HepG2 (cell line): Measurements from ENCODE around the gene SLBP. TPM values are rescaled to one million over a fixed set of nuclear protein-coding genes. Genes with fewer than 3 reads are reported as not detected.

Experiments
- ARHGAP35 ChIP-seq: sonication (generic); formaldehyde crosslinking; IDR thresholded peaks from 2 replicates; pipeline ENCODE4 v1.9.0; 2022; ENCODE audit warnings: mild to moderate bottlenecking, inconsistent platforms, moderate library complexity, missing genetic modification reagents, borderline replicate concordance
- ARNT2 ChIP-seq: sonication (generic); formaldehyde crosslinking; IDR thresholded peaks from 2 replicates; pipeline ENCODE4 v1.8.0; 2022; ENCODE audit warnings: mild to moderate bottlenecking, low read depth, missing genetic modification reagents, moderate library complexity
- ELF1 ChIP-seq: sonication (generic); formaldehyde crosslinking; IDR thresholded peaks from 2 replicates; pipeline ENCODE4 v1.4.0; 2020; ENCODE audit warnings: missing genetic modification reagents
- ELF3 ChIP-seq: IDR thresholded peaks from 2 replicates; pipeline ENCODE4 v1.6.1; 2016; ENCODE audit warnings: missing genetic modification reagents, missing compliant biosample characterization
- HMG20A ChIP-seq: IDR thresholded peaks from 2 replicates; pipeline ENCODE4 v1.6.1; 2016; ENCODE audit warnings: borderline replicate concordance
- HMG20B ChIP-seq: conservative IDR thresholded peaks from 2 replicates; pipeline ENCODE4 v1.6.1; 2016; ENCODE audit warnings: missing genetic modification reagents, missing compliant biosample characterization
- HOXA3 ChIP-seq: sonication (generic); formaldehyde crosslinking; IDR thresholded peaks from 2 replicates; pipeline ENCODE4 v1.5.0; 2020; ENCODE audit warnings: missing genetic modification reagents
- PCBP1 ChIP-seq: fragments of 200-400 bp; formaldehyde crosslinking; IDR thresholded peaks from 2 replicates; pipeline ENCODE4 v1.6.1; 2017; ENCODE audit warnings: mild to moderate bottlenecking, low read depth, low read length, borderline replicate concordance
- PPARG ChIP-seq: conservative IDR thresholded peaks from 2 replicates; pipeline ENCODE4 v1.6.1; 2016; ENCODE audit warnings: missing biosample characterization, missing genetic modification reagents
- SP5 ChIP-seq: IDR thresholded peaks from 2 replicates; pipeline ENCODE4 v1.6.1; 2016; ENCODE audit warnings: low read depth, borderline replicate concordance
- YY1 ChIP-seq: IDR thresholded peaks from 2 replicates; pipeline ENCODE4 v1.6.1; 2011; ENCODE audit warnings: low read length, low read depth, moderate library complexity, mild to moderate bottlenecking; ENCODE audit not compliant: insufficient read depth, insufficient replicate concordance
- ZBTB7A ChIP-seq: sonication (generic); formaldehyde crosslinking; IDR thresholded peaks from 2 replicates; pipeline ENCODE4 v1.8.0; 2022; ENCODE audit warnings: mild to moderate bottlenecking, missing genetic modification reagents
- ZFP90 ChIP-seq: sonication (generic); formaldehyde crosslinking; IDR thresholded peaks from 2 replicates; pipeline ENCODE4 v1.8.0; 2022; ENCODE audit warnings: missing genetic modification reagents, mild to moderate bottlenecking, inconsistent platforms, borderline replicate concordance
- ZMYM3 ChIP-seq: sonication (generic); formaldehyde crosslinking; IDR thresholded peaks from 2 replicates; pipeline ENCODE4 v1.5.1; 2020; ENCODE audit warnings: mild to moderate bottlenecking, missing genetic modification reagents
- ZNF256 ChIP-seq: sonication (generic); formaldehyde crosslinking; conservative IDR thresholded peaks from 2 replicates; pipeline ENCODE4 v1.4.0; 2020; ENCODE audit warnings: missing genetic modification reagents
- polyA plus RNA-seq, 8 experiments: library from polyadenylated mRNA; depleted of rRNA in 3 of 8; stranded (reverse) in 7 of 8; unstranded in 1 of 8; fragments of >200 nt; fragmentation: Illumina TruSeq in 4 of 8; extraction: Trizol in 4 of 8; gene quantifications; 2 replicates each; pipeline versions ENCODE4 v1.2.1 to v1.2.3, GENCODE V29; 2011 to 2016; ENCODE audit warnings: low read depth in 4 of 8, missing spikeins in 1 of 8, mixed read lengths in 1 of 8; ENCODE audit not compliant: insufficient read depth in 1 of 8
- total RNA-seq, 5 experiments: library from RNA; depleted of rRNA; stranded (reverse); fragments of >200 nt; fragmentation: Illumina TruSeq; extraction: Trizol; gene quantifications; 2 replicates each; pipeline ENCODE4 v1.2.3, GENCODE V29; 2016; ENCODE audit warnings: low read depth in 1 of 5
- TF ChIP-seq, protein P1 (sequence below): sonication (generic); formaldehyde crosslinking; IDR thresholded peaks from 2 replicates; pipeline ENCODE4 v1.5.0; 2020; ENCODE audit warnings: mild to moderate bottlenecking, missing genetic modification reagents, borderline replicate concordance
- TF ChIP-seq, protein P2 (sequence below): IDR thresholded peaks from 2 replicates; pipeline ENCODE4 v1.6.1; 2016

Gene SLBP
- total and polyA plus RNA-seq, 2 of the 13 experiments (the other 11 are each of a cell fraction or from before 2014, with no cell fraction given): 43.9 to 104 TPM

DNA sequence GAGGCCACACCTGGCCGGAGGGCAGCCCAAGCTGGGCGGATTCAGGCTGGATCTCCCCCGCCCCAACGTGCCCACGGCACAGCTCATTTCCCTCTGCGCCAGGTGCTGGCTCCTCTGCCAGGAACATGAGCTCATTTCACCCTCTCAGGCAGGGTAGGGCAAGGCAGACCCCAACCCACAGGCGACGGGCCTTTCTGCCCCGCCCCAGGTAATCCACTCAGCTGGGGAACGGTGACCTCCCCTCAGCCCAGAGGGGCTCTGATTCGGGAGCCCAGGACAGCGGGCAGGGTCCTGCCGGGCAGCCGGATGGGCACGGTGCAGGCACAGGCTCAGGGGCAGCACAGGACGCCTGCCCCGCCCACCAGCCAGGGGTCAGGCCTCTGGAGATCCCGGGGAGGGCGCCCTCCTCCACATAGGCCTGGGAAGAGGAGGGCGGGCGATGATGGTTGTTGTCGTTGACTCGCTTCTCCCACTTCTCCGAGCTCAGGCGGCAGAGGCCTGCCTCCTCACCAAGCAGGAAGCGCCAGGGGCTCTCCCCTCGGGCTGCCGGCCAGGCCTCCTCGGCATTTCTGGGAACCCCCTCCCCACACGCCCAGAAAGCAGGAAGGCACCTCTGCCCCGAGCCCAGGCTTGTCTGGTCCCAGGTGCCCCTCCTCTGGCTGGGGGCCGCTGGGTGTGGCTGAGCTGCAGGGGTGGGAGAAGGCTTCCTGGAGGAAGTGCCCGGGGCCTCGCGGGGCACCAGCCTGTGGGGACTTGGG is 40.3 kb upstream of the SLBP start (continued):
- TF ChIP-seq, protein P1, sequence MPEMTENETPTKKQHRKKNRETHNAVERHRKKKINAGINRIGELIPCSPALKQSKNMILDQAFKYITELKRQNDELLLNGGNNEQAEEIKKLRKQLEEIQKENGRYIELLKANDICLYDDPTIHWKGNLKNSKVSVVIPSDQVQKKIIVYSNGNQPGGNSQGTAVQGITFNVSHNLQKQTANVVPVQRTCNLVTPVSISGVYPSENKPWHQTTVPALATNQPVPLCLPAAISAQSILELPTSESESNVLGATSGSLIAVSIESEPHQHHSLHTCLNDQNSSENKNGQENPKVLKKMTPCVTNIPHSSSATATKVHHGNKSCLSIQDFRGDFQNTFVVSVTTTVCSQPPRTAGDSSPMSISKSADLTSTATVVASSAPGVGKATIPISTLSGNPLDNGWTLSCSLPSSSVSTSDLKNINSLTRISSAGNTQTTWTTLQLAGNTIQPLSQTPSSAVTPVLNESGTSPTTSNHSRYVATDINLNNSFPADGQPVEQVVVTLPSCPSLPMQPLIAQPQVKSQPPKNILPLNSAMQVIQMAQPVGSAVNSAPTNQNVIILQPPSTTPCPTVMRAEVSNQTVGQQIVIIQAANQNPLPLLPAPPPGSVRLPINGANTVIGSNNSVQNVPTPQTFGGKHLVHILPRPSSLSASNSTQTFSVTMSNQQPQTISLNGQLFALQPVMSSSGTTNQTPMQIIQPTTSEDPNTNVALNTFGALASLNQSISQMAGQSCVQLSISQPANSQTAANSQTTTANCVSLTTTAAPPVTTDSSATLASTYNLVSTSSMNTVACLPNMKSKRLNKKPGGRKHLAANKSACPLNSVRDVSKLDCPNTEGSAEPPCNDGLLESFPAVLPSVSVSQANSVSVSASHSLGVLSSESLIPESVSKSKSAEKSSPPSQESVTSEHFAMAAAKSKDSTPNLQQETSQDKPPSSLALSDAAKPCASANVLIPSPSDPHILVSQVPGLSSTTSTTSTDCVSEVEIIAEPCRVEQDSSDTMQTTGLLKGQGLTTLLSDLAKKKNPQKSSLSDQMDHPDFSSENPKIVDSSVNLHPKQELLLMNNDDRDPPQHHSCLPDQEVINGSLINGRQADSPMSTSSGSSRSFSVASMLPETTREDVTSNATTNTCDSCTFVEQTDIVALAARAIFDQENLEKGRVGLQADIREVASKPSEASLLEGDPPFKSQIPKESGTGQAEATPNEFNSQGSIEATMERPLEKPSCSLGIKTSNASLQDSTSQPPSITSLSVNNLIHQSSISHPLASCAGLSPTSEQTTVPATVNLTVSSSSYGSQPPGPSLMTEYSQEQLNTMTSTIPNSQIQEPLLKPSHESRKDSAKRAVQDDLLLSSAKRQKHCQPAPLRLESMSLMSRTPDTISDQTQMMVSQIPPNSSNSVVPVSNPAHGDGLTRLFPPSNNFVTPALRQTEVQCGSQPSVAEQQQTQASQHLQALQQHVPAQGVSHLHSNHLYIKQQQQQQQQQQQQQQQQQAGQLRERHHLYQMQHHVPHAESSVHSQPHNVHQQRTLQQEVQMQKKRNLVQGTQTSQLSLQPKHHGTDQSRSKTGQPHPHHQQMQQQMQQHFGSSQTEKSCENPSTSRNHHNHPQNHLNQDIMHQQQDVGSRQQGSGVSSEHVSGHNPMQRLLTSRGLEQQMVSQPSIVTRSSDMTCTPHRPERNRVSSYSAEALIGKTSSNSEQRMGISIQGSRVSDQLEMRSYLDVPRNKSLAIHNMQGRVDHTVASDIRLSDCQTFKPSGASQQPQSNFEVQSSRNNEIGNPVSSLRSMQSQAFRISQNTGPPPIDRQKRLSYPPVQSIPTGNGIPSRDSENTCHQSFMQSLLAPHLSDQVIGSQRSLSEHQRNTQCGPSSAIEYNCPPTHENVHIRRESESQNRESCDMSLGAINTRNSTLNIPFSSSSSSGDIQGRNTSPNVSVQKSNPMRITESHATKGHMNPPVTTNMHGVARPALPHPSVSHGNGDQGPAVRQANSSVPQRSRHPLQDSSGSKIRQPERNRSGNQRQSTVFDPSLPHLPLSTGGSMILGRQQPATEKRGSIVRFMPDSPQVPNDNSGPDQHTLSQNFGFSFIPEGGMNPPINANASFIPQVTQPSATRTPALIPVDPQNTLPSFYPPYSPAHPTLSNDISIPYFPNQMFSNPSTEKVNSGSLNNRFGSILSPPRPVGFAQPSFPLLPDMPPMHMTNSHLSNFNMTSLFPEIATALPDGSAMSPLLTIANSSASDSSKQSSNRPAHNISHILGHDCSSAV (CRISPR knock-in tag): 0 out of 2 replicates have a peak, but pooled peaks have one; percentile 45
- TF ChIP-seq ZMYM3 (CRISPR knock-in tag) (peak; percentile 9; the same call in 1 of the 2 replicates), ELF3 (CRISPR knock-in tag) (peak; percentile 32; the same call in 1 of the 2 replicates), PCBP1 (0 out of 2 replicates have a peak, but pooled peaks have one; percentile 19), PPARG (CRISPR knock-in tag) (0 out of 2 replicates have a peak, but pooled peaks have one; percentile 18), ARHGAP35 (CRISPR knock-in tag) (0 out of 2 replicates have a peak, but pooled peaks have one; percentile 22), HMG20B (CRISPR knock-in tag) (0 out of 2 replicates have a peak, but pooled peaks have one; percentile 13), HOXA3 (peak; percentile 10; the same call in 1 of the 2 replicates), ZBTB7A (peak; percentile 46; the same call in 1 of the 2 replicates), YY1 (peak; percentile 11), SP5 (CRISPR knock-in tag) (peak; percentile 92), ZNF256 (CRISPR knock-in tag) (0 out of 2 replicates have a peak, but pooled peaks have one; percentile 6), ELF1 (peak; percentile 14; the same call in 1 of the 2 replicates), ARNT2 (CRISPR knock-in tag) (0 out of 2 replicates have a peak, but pooled peaks have one; percentile 24), ZFP90 (CRISPR knock-in tag) (0 out of 2 replicates have a peak, but pooled peaks have one; percentile 56), HMG20A (CRISPR knock-in tag) (peak; percentile 7; the same call in 1 of the 2 replicates)
- TF ChIP-seq, protein P2, sequence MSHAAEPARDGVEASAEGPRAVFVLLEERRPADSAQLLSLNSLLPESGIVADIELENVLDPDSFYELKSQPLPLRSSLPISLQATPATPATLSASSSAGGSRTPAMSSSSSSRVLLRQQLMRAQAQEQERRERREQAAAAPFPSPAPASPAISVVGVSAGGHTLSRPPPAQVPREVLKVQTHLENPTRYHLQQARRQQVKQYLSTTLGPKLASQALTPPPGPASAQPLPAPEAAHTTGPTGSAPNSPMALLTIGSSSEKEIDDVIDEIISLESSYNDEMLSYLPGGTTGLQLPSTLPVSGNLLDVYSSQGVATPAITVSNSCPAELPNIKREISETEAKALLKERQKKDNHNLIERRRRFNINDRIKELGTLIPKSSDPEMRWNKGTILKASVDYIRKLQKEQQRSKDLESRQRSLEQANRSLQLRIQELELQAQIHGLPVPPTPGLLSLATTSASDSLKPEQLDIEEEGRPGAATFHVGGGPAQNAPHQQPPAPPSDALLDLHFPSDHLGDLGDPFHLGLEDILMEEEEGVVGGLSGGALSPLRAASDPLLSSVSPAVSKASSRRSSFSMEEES (CRISPR knock-in tag): 0 out of 2 replicates have a peak, but pooled peaks have one; percentile 1
